ENCODE data around the gene AMZ1. TPM values are rescaled to one million over a fixed set of nuclear protein-coding genes. Genes with fewer than 3 reads are reported as not detected.

Gene AMZ1
- total RNA-seq, 2 donors from 2014 or later: 0.66 to 1.6 TPM

GRCh38 chr7:2705371-2706096 lies 17.5 kb downstream of the AMZ1 start:
- no peaks in the 10 kb centered on the region for H3K36me3 ChIP-seq (ENCODE audit: control insufficient read depth, insufficient read depth, low read length)
- H3K27ac Mint-ChIP-seq: no peak overlapping the region
- no peak overlapping the region for H3K4me3 ChIP-seq (ENCODE audit: low read length)
- H3K9me3 Mint-ChIP-seq: no peaks in the 10 kb centered on the region
- DNase-seq: peak; percentile 35
- no peak for TF ChIP-seq CTCF (conservative IDR thresholded peaks at IDR 0.05)
- 86 to 87% methylated on average over 12 to 14 of the region's 14 CpGs for WGBS, 2 experiments (ENCODE audit: insufficient coverage in 1 of 2, insufficient read length in 1 of 2)
- no peak overlapping the region for H3K4me3 Mint-ChIP-seq
- H3K9me3 ChIP-seq (ENCODE audit: control insufficient read depth, low read length): no peaks in the 10 kb centered on the region
- H3K27me3 Mint-ChIP-seq (ENCODE audit: insufficient read depth): no peaks in the 10 kb centered on the region
- H3K36me3 Mint-ChIP-seq (ENCODE audit: low read depth): no peaks in the 10 kb centered on the region
- H3K4me1 ChIP-seq (ENCODE audit: control insufficient read depth, insufficient read depth, low read length): no peaks in the 10 kb centered on the region
- H3K27ac ChIP-seq (ENCODE audit: low read depth, low read length): no peak overlapping the region
- H3K4me1 Mint-ChIP-seq: peaks cover 17% of the 10 kb centered on the region
- H3K9ac ChIP-seq (ENCODE audit: extremely low read depth, low read length, poor library complexity, severe bottlenecking): no peak overlapping the region
- no peaks in the 10 kb centered on the region for H3K27me3 ChIP-seq (ENCODE audit: control insufficient read depth, insufficient read depth, low read length, poor library complexity, severe bottlenecking)

GRCh38 chr7:2706685-2707126 lies 18.7 kb downstream of the AMZ1 start:
- WGBS, 2 experiments (ENCODE audit: insufficient coverage in 1 of 2, insufficient read length in 1 of 2): 8 to 51% methylated on average over 2 to 6 of the region's 6 CpGs
- H3K9me3 ChIP-seq (ENCODE audit: control insufficient read depth, low read length): no peaks in the 10 kb centered on the region
- H3K36me3 Mint-ChIP-seq (ENCODE audit: low read depth): peaks cover 6% of the 10 kb centered on the region
- H3K27me3 ChIP-seq (ENCODE audit: control insufficient read depth, insufficient read depth, low read length, poor library complexity, severe bottlenecking): no peaks in the 10 kb centered on the region
- H3K27ac ChIP-seq (ENCODE audit: low read depth, low read length): no peak overlapping the region
- H3K27me3 Mint-ChIP-seq (ENCODE audit: insufficient read depth): no peaks in the 10 kb centered on the region
- peak overlapping the region; percentile 78 for H3K27ac Mint-ChIP-seq
- no peak for TF ChIP-seq CTCF (conservative IDR thresholded peaks at IDR 0.05)
- peaks cover 17% of the 10 kb centered on the region for H3K4me1 Mint-ChIP-seq
- no peak overlapping the region for H3K4me3 ChIP-seq (ENCODE audit: low read length)
- peak; percentile 75 for DNase-seq
- H3K4me1 ChIP-seq (ENCODE audit: control insufficient read depth, insufficient read depth, low read length): no peaks in the 10 kb centered on the region
- no peak overlapping the region for H3K4me3 Mint-ChIP-seq
- no peaks in the 10 kb centered on the region for H3K9me3 Mint-ChIP-seq
- H3K9ac ChIP-seq (ENCODE audit: extremely low read depth, low read length, poor library complexity, severe bottlenecking): no peak overlapping the region
- no peaks in the 10 kb centered on the region for H3K36me3 ChIP-seq (ENCODE audit: control insufficient read depth, insufficient read depth, low read length)

GRCh38 chr7:2707481-2707880 lies 19.5 kb downstream of the AMZ1 start:
- H3K27ac ChIP-seq (ENCODE audit: low read depth, low read length): no peak overlapping the region
- Mint-ChIP-seq H3K27ac (peak overlapping the region; percentile 78), H3K4me3 (no peak overlapping the region), H3K27me3 (ENCODE audit: insufficient read depth) (no peaks in the 10 kb centered on the region), H3K4me1 (peaks cover 17% of the 10 kb centered on the region), H3K36me3 (ENCODE audit: low read depth) (peaks cover 6% of the 10 kb centered on the region), H3K9me3 (no peaks in the 10 kb centered on the region)
- WGBS, 2 experiments (ENCODE audit: insufficient coverage in 1 of 2, insufficient read length in 1 of 2): 84 to 85% methylated on average over 5 to 8 of the region's 8 CpGs
- no peak overlapping the region for H3K9ac ChIP-seq (ENCODE audit: extremely low read depth, low read length, poor library complexity, severe bottlenecking)
- TF ChIP-seq CTCF (conservative IDR thresholded peaks at IDR 0.05): no peak
- no peaks in the 10 kb centered on the region for H3K9me3 ChIP-seq (ENCODE audit: control insufficient read depth, low read length)
- peak; percentile 49 for DNase-seq
- no peaks in the 10 kb centered on the region for H3K27me3 ChIP-seq (ENCODE audit: control insufficient read depth, insufficient read depth, low read length, poor library complexity, severe bottlenecking)
- no peaks in the 10 kb centered on the region for H3K36me3 ChIP-seq (ENCODE audit: control insufficient read depth, insufficient read depth, low read length)
- no peak overlapping the region for H3K4me3 ChIP-seq (ENCODE audit: low read length)
- no peaks in the 10 kb centered on the region for H3K4me1 ChIP-seq (ENCODE audit: control insufficient read depth, insufficient read depth, low read length)

Measured in endodermal cell (in vitro differentiated cells).